IPS-NIHi7 (cell line): Measurements from ENCODE around the gene DCLK1.
"Not testable (repeated sequence)": the region's sequence is repeated elsewhere in the genome, so short reads cannot be mapped to it uniquely, and the experiment has no call there.

Source experiments
- DNase-seq: peaks from one replicate; pipeline ENCODE4 v3.0.0; 2012; ENCODE audit warnings: mixed read lengths; ENCODE audit errors: extremely low spot score

The DCLK1 gene

DNA sequence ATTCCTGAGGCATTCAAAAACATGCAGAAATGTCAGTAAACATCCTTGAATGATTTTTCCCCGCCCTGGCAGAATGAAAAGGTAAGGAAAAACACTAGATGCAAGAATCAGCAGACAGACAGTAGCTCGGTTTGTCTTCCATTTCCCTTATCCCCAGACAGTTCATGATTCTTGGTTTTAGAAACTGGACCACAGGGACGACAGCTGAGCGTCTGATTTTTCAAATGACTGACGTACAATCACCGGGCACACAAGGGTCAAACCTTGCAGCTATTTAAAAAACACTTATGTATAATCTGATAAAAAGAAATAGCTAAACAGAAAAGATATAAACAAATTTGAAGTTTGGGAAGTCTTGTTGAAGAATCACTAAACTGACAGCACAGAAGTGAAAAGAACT is 47.1 kb downstream of the DCLK1 start:
- no peak for DNase-seq

DNA sequence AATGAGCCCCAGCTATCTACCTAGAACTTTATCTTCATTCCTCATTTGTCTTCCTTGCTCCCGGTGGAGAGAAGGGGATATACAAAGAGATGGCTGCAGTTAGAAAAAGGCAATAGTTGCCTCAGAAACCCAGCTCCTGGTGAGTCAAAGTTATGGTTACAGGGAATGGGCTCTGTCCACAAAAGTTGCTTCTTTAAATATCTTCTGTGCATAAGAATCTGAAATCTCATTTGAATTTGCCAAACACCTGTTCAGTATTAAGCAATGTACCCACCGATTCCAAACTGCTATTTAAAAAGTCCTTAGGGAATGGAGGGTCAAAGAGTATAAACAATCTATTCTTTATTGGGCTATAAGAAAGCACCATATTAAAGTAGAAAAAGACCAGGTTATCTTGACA is 48.4 kb downstream of the DCLK1 start:
- no peak for DNase-seq

DNA sequence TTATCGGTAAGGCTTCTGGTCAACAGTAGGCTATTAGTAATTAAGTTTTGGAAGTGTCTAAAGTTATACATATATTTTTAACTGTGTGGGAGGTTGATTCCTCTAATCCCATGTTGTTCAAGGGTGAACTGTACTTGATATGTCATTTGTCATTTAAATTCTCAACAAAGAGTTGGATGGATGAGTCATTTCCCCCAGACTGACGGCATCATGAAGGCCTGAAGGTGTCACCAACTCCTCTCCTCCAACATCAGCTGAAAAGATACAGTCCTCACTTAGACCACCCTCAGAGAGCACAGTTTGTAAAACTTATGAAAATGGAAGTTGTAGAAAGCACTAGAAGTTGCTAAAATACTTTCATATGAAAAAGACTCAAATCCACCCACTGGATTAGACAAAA is 48.8 kb downstream of the DCLK1 start:
- DNase-seq, result no peak

DNA sequence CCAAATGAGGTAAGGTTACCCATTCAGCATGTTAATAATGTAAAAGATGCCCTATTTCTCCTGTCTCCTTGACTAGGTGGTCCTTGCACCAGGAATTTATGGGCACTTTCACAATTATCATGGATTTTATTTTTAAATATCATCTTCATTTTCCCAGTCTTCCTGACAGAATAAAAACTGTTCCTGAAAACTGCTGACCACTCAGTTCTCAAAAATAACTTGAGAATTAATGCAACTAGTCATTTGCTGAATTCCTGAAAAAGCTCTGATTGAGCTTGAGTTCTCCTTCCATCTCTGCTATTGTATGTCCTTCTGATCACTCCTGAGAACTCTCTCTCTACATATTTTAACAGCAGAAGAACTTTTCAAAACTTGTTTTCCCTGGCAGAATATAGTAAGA is 55.0 kb downstream of the DCLK1 start:
- no peak for DNase-seq

DNA sequence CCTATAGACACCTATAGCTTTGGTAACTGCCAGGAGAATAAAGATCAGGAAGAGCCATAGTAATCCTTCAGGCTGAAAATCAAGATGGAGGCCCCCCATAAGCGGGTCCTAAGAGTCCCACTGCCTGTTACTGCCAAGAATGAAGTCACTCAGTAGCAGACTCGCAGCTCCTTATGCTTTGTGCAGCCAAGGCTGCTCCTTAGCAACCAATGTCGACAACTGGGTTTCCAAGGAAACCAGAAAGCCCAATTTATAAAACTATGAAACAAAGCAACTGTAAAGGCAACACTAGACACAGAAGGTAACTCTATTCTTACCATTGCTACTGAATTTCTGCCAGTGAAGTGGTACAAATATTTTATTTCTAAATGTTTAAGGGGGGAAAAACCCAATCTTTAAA is 56.5 kb downstream of the DCLK1 start:
- no peak for DNase-seq

DNA sequence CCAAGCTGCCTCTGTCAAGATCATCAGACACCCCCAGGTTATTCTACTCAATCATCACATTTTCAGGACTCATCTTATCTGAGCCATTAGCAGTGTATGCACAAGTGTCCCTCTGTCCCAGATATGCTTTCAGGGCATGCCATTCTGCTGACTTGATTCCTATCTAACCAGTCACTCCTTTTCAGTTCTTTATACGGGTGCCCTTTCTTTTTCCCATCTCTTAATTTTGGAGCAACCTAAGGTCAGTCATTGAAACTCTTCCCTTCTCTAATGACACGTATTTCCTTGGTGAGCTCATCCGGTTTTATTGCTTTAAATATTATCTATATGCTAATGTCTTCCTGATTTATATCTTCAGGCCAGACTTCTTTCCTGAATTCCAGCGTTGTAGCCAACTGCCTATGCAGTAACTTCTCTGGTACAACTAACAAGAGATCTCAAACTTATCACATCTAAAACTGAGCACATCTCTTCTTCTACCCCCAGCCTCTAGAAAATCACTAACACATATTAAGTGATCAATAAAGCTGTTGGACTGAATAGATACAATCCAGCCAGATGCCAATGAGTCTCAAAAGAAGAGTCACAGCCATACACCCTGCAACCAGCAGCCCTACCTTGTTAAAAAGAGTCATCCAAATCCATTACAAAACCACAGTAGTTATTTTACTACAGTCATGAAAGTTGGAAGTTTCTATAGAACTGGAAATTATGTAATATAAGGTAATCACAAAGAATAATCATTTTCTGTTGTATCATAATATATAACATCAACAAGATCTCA is 58.8 kb downstream of the DCLK1 start:
- DNase-seq, result no peak

DNA sequence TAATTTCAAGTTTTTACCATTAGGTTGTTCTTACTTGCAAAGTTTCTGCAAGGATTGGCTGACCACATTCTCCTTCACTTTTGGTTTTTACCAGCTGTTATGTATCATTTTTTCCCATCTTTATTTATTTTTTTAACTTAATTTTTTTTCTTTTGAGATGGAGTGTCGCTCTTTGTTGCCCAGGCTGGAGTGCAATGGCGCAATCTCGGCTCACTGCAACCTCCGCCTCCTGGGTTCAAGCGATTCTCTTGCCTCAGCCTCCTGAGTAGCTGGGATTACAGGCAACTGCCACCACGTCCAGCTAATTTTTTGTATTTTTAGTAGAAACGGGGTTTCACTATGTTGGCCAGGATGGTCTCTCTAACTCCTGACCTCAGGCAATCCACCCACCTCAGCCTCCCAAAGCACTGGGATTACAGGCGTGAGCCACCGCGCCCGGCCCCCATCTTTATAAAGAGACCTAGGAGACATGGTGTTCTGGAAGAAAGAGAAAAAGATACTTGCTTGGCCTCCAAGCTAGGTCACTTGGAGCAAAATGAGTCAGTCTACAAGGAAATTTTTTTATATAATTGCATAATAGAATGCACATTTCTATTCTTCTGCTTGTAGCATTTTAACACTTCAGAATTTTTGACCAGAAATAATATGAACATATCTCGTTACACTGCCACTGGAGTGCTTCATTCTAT is 60.5 kb downstream of the DCLK1 start:
- DNase-seq, result not testable (repeated sequence)

DNA sequence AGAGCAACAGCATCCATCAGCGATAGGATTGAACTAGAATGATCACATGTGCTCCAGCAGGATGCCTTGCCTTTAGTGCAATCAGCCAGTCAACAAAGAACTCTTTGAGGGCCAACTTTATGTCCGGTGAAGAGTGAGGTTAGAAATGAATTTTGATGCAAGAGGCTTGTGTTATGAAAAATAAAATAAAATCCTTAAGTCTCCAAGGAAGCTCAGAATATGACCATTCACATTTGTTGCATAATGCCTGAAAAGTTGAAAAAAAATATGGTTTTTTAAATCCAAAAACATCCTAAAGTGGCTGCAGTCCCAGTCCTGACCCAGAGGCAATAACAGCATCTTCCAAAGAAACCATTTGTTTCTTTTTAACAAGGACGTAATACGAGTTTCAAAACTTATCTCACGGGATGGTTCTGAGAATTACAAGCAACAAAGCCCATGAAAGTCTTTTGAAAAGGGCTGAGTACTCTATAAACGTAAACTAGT is 61.3 kb downstream of the DCLK1 start:
- no peak for DNase-seq

DNA sequence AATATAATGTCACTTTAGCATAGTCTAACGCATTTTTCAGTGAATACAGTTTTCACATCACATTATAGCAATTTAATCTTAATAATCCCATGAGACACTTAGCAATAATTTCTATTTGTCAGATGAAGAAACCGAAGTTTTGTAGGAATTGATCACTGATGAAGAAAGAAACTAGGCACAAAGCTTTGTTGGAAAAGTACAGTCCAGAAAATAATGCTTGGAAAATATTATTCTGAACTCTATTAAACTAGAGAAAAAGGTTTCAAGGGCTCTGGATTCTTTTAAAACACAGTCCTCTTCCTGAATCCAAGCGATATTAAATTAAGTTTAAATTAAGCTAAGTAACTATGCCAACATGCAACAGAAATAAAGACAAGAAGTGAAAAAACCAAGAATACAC is 62.2 kb downstream of the DCLK1 start:
- no peak for DNase-seq

DNA sequence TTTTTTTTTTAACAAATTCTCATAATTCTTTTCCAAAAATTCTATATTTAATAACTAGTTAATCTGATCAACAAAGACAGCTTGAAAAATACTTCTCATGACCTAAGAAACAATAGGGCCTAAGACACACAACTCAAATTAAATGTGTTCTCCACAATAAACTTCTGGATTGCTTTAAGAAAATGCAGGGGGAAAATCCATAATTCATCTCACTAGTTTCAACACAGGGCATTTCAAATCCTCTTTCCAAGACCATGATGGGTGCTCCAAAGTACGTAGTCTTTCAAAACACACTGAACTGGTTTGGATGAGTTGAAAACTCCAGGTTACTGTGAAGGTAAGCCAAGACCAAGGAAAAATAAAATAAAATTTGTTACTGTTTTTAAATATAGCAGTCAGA is 62.6 kb downstream of the DCLK1 start:
- DNase-seq, result no peak

DNA sequence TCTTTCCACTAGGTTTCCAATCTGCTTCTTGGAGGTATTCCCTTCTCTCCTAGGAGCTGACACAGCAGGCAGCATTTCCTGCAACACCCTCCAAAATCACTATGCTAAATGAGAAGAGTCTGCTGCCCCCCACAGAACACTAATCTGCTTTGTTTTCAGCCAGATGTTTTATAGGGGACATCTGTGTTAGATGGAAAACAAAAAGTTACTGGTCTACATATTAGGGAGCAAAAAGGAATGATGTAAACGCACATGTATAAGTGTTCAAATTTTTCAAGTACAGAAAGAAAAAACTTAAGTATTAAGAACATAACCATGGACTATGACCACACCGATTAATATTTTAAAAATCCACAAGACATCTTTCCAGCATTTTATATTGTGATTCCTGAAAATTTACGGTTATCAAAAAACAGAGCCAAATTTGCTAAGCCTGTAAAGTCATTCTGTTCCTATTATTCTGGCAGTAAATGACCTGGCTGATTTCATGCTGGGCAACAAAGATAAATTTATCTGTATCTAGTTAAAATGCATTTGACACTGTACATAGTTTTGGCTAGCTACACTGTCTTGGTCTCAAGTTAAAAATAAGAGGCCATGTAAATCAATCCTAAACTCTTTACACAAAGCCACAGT is 63.3 kb downstream of the DCLK1 start:
- DNase-seq, result no peak

DNA sequence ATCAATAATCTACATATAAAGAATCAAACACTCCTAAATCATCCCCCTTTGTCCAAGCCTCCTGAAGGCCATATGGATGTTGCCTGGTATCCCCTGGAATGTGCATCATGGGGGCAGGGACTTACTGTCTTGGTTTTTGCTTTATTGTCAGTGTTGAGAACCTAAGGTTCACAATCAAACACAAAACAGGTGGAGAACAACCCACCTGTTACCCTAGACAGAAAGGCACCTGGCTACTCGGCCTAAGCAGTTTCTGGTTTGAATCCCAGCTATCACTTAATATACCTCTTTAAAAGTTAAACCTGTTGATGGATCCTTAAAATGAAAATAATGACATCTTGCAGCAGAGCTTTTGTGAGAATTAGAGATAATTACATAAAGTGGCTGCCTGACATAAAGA is 68.9 kb downstream of the DCLK1 start:
- no peak for DNase-seq

DNA sequence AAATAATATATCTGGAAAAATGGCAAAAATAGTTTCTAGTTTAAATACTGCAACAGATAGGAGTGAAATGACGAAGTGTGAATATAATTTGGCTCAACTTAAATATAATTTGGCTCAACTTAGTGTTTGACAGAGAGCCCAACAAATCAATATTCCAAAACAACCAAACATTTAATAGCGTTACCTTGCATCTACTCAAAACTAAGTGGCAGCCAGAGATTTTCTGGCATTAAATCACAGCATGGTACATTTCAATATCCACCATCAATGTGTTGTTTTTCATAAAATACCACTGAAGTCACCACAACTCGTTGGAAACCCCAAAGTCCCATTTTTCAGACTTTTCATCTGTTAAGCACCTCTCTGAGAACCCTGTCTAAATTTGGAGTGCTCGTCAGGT is 69.6 kb downstream of the DCLK1 start:
- DNase-seq, result no peak

DNA sequence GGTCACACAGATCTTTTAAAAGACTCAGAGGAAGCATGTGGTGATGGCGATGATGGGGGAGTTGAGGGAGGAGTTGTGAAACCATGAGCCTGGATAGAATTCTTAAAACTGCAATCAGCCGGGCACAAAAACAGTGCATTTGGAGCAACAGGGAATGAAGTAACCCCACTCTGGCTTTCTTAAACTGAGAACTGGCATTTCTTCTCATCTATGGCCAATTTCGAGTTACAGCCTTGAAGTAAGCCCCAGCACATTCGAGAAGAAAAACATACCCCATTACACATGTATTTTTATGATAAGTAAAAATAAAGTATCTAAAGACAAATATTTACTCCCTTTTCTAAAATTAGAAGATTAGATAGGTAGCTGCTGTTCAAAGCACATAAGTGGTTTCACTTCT is 70.1 kb downstream of the DCLK1 start:
- DNase-seq, result no peak

DNA sequence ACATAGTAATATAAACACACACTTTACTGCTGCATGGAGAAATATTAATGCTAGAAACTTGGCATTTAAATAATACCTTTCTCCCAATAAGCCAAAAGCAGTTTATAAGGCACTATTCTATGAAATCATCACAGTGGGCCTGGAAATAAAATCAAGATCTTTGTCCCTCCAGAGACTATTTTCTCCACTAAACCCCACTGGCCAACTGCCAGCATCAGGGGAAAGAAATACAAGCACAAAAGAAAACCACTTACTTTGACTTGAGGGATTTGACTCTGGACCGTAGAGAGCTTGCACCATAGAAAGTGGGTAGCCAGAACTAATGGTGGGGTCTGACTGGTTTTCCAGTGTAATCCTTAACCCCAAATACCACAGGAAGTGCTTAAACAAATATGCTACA is 71.9 kb downstream of the DCLK1 start:
- no peak for DNase-seq

DNA sequence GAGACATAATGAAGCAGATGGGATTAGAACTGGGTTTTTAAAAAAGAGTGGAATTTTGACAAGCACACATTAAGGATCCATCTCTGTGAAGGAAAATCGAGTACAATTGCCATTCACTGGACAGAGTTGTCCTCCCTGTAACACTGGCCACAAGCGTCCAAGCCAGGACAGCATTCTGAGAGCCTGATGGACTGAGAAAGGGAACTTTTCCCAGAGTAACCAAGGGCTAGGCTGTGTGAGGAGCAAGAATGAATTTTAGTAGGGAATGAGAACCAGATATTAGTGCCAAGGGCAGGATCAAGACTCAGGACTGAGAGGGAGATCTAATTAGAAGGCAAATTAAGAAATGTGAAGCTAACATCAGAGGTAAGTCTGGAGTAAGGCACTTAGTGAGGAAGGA is 73.1 kb downstream of the DCLK1 start:
- DNase-seq, result no peak

DNA sequence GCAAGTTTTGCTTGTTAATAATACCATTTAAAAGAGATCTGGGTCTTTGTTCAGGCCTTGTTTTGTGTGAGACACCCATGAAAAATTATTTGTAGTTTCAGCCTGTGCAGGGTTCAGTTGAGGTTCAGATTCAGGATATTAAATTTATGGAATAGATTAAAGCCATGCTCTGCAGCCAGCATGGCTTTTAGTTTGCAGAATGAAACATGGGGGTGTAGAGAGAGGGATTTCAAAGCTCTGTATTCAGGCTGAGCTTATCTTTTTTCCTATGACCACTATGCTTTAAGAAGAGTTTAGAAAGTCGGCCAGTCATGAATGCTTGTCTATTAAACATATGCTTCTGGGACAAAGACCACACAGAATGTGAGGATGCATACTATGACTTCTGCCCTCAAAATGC is 73.6 kb downstream of the DCLK1 start:
- no peak for DNase-seq

DNA sequence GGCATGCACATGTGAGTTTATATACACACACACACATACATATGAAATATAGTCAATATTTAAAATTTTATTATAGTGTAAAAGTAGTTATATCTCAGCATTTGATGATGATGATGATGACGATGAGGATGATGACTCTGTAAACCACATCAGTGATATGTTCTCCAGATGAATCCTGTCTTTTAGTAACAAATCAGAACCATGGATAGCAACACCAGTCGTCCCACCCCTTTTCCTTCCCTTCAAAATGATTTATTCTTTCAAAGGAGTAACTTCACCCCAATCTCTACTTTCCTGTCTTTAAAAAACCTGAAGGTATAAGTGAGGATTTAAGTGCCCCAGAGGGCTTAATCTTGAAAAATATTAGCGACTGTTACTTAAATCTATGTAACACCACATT is 74.1 kb downstream of the DCLK1 start:
- peak; percentile 34 for DNase-seq

DNA sequence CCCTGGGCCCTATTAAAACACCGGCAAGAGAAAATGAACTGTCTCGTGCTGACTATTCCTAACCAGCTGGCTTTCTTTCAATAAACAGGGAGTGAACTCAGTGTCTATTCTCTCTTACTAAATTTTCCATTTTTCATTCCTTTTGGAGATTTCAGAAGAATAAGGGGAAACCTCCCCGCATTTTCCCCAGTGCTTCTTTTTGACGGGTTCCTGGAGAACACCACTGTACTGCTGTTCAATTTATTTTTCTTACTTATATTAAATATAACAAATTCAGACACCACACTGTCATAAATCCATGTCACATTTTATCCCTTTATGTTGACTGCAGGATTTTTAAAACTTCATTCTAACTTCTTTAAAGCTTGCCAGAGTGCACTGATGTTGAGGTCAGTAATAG is 75.8 kb downstream of the DCLK1 start:
- no peak for DNase-seq

DNA sequence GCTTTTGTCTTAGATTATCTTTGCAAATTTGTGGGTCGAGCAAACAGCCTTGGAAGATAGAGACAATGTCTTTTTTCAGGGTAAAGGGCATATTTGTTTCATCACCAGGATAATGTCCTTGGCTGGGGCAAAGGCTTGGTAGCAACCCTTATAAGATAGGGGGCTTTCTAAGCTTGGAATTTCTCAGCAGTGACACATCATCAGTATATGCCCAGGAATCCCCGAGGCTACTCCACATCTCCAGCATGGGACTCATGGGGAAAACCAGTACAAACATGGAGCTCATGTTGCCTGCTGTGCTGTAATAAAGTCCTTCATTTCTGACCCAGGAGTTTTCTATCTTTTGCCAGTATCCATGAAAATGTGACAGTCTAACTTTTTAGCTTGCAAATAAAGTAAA is 77.1 kb downstream of the DCLK1 start:
- DNase-seq, result no peak

DNA sequence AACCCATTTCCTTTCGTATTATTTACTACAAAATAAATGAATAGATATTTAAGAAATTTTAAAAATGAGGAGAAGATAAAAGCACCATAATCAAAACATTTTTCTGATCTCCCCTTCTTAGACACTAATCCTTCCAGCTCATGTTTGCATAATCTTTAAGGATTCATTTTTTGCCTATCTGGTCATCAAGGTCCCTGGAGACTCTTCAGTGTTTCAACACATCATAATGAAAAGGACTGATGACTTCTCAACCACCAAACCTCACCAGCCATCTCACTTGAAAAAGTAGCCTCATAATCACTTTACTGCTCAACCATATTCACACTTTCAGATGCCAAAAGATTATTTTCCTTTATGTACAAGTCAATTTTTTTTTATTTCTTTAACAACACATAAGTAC is 80.1 kb downstream of the DCLK1 start:
- DNase-seq, result no peak

DNA sequence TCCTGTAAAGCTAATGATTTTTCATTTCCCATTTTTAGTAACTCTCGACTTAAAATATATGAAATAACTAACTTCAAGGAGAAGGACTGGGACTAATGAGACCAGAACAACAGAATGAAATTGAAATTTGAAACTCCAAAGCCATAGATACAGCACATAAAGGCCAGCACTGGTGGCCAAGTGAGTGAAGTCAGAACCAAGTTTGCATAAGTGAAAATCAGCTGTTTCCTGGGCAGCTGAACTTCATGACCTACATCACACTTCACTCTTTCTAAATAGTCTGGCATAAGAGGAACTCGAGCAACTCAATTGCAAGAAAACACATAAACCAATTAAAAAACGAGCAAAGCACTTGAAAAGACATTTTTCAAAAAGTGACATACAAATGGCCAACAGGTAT is 84.5 kb downstream of the DCLK1 start:
- DNase-seq, result no peak
